SK-N-SH (cell line): Measurements from ENCODE around the gene CTBP2.

ENCODE experiments used
- CHD2 ChIP-seq: fragments of 150-350 bp; IDR thresholded peaks from 2 replicates; pipeline ENCODE4 v1.6.1; 2018; ENCODE audit warnings: low read length; ENCODE audit not compliant: partially characterized antibody
- FOSL2 ChIP-seq: IDR thresholded peaks from 2 replicates; pipeline ENCODE4 v1.4.0; 2012; ENCODE audit warnings: low read depth, mild to moderate bottlenecking, moderate library complexity, borderline replicate concordance

DNA sequence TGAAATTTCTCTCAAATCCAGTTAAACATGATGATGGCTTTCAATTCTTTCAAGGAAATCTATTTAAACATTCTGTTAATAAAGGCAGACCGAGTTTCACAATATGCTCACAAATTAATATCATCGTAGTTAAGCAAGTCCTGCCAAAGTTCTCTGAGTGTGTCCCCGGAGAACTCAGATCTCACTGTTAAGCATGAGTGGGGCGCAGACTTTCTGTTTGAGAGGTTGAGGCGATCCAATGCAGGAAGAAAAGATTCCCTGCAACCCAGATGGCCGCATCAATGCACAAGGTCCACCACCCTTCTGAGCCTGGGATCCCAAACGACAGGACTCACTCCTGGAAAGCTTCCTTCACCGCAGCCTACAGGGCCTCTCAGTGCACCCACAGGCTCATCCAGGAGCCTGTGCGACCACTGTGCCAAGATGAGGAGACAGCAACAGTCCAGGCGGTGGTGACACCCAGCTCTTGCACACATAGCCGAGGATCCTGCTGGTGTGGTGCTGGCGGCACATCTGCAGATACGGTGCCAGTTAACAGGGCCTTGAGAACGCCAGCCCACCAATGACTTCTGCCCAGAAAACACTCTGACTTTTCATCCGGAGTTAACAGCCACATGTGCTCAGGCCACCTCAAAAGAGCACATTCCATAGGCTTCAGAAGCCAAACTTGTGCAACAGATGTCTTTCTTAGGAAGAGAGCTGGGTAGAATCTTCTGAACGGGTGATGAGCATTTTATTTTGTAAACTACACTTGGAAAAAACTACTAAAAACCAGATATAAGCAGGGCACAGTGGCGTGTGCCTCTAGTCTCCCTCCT is 116.3 kb downstream of the CTBP2 start:
- TF ChIP-seq CHD2 (no peak), FOSL2 (no peak)
